Mesothelial cell of epicardium (in vitro differentiated cells): ENCODE data around the gene GALNT9. TPM values are rescaled to one million over a fixed set of nuclear protein-coding genes. Genes with fewer than 3 reads are reported as not detected.

Experiments
- DNase-seq, 2 experiments: peaks; one replicate each; pipeline ENCODE4 v3.0.0; 2021; ENCODE audit warnings: low spot score in 2 of 2; ENCODE audit not compliant: unreplicated experiment in 2 of 2
- H3K27ac Mint-ChIP-seq: 2 replicates; pipeline ENCODE4 v1.8.0; 2021; ENCODE audit warnings: mixed read lengths
- H3K27me3 Mint-ChIP-seq: 2 replicates; pipeline ENCODE4 v1.8.0; 2021; ENCODE audit warnings: low read depth, mixed read lengths
- H3K36me3 Mint-ChIP-seq: 2 replicates; pipeline ENCODE4 v1.8.0; 2021; ENCODE audit warnings: mixed read lengths
- H3K4me1 Mint-ChIP-seq: 2 replicates; pipeline ENCODE4 v1.8.0; 2021; ENCODE audit warnings: mixed read lengths
- H3K4me3 Mint-ChIP-seq: 2 replicates; pipeline ENCODE4 v1.8.0; 2021; ENCODE audit warnings: mild to moderate bottlenecking, moderate library complexity, mixed read lengths
- H3K9me3 Mint-ChIP-seq: 2 replicates; pipeline ENCODE4 v1.8.0; 2021; ENCODE audit warnings: mixed read lengths
- total RNA-seq: library from RNA; stranded (reverse); gene quantifications from 3 replicates; pipeline ENCODE4 v1.2.1, GENCODE V29; 2021
- TF ChIP-seq, protein P1 (sequence below): fragments of 200-600 bp; sonication (generic); IDR thresholded peaks from one replicate; pipeline ENCODE4 v1.5.0; 2021; ENCODE audit warnings: antibody characterized with exemption; ENCODE audit not compliant: unreplicated experiment

The GALNT9 gene
- total RNA-seq, 1 donor from 2014 or later = 4.8 TPM

DNA sequence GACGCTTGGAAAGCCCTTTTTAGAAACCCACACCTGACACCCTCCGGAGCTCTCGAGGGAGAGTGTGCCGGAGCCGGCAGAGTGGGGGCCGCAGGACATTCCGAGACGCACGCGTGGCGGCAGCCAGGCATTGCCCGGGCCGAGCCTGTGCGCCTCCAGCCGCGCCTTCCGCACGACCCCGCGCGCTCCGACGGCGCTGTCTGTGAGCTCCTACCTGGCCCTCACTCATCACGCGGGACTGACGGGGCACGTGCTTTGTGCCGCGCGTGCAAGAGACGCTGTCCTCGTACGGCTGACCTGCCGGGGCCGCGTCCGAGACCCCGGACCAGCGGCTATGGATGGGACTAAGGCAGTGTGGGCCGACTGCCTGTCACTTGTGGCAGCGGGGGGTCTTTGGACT, 5.2 kb downstream of the GALNT9 start:
- H3K36me3 Mint-ChIP-seq = no peaks in the 10 kb centered on the region
- TF ChIP-seq, protein P1, sequence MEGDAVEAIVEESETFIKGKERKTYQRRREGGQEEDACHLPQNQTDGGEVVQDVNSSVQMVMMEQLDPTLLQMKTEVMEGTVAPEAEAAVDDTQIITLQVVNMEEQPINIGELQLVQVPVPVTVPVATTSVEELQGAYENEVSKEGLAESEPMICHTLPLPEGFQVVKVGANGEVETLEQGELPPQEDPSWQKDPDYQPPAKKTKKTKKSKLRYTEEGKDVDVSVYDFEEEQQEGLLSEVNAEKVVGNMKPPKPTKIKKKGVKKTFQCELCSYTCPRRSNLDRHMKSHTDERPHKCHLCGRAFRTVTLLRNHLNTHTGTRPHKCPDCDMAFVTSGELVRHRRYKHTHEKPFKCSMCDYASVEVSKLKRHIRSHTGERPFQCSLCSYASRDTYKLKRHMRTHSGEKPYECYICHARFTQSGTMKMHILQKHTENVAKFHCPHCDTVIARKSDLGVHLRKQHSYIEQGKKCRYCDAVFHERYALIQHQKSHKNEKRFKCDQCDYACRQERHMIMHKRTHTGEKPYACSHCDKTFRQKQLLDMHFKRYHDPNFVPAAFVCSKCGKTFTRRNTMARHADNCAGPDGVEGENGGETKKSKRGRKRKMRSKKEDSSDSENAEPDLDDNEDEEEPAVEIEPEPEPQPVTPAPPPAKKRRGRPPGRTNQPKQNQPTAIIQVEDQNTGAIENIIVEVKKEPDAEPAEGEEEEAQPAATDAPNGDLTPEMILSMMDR = no peak
- DNase-seq = no peak
- no peak overlapping the region for H3K27ac Mint-ChIP-seq
- H3K4me1 Mint-ChIP-seq = peaks cover 4% of the 10 kb centered on the region
- peaks cover 72% of the 10 kb centered on the region for H3K27me3 Mint-ChIP-seq
- H3K4me3 Mint-ChIP-seq = no peak overlapping the region
- H3K9me3 Mint-ChIP-seq = no peaks in the 10 kb centered on the region

DNA sequence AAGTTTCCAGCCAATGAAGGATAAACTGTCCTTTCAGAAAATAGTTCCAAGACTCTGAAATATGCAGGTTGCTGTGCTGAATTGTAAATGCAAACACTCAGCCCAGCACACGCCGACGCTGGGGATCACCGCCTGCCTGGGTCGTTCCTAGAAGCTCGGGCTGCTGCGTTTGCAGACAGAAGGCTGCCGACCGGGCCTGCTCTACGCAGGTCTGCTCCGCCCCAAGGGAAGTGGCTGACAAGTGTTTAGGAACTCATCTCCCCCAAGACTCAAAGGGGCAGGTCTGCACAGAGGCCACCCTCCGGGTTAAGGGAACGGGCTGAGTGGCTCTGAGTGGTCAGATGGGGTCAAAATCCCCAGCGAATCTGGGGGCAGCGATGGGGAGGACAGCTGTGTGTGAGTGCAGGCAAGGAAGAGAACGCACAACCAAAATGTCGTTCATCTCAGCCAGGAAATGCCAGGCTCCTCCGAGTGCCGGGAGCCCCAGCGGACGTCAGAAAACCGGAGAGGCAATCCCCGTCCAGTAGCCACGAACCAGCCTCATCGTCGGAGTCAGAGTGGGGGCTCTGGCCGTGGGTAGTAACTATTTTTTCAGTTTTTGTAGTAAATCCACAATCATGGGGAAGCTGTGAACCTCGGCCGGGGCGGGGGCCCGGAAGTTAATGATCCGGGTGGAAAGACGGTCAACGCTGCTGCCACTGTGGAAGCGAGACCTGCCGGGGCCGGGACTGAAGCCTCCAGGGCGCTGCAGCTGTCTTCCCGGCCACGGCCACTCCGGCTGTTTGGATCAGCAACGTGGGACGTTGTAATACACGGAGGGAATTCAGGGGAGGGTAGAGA, 6.0 kb downstream of the GALNT9 start:
- TF ChIP-seq, protein P1 = no peak
- DNase-seq = no peak
- Mint-ChIP-seq H3K4me3 (no peak overlapping the region), H3K9me3 (no peaks in the 10 kb centered on the region), H3K27ac (no peak overlapping the region), H3K4me1 (peaks cover 4% of the 10 kb centered on the region), H3K36me3 (no peaks in the 10 kb centered on the region), H3K27me3 (peaks cover 66% of the 10 kb centered on the region)

DNA sequence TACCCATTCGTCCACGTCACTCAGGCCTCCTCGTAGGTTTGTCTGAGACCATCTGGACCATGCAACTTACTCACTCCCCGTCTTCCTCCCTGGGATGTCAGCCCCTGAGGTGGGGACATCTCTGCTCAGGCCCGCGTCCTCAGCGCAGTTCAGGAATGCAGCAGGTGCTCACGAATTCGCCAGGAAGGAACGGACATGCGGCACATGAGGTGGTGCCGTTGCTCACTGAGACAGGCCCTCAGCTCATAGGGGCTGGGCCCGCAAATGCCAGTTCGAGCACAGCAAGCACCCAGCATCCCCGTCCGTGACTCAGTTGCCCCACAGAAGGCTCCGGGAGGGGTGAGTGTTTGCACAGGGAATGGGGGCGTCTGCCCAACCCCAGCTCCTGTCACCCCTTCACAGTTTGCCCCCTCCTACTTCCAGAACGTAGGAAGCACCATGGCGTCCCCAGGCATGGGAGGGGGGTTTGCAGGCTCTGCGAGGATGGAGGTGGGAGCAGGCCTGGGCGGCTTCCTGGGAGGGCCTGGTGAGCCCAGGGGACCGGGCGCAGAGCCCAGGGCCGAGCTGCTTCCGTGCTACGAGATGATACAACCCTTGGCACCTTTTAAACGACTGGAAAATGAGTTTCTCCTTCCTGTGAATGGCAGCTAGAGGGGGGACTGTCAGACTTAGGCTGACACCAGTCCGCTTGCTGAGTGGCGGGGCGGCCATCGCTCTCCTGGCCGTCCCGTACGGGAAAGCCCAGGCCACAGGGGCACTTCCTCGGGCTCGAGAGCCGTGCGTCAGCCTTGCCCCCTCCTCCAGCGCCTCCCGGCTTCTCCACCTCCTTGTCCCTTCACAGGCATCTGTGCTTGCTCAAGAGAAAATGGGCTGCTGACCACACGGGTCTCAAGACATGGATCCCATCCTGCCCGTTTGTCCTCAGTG, 6.9 kb downstream of the GALNT9 start:
- Mint-ChIP-seq H3K27ac (no peak overlapping the region), H3K4me1 (peaks cover 4% of the 10 kb centered on the region), H3K9me3 (no peaks in the 10 kb centered on the region), H3K36me3 (no peaks in the 10 kb centered on the region), H3K4me3 (no peak overlapping the region), H3K27me3 (peaks cover 57% of the 10 kb centered on the region)
- TF ChIP-seq, protein P1 = no peak
- DNase-seq = no peak

DNA sequence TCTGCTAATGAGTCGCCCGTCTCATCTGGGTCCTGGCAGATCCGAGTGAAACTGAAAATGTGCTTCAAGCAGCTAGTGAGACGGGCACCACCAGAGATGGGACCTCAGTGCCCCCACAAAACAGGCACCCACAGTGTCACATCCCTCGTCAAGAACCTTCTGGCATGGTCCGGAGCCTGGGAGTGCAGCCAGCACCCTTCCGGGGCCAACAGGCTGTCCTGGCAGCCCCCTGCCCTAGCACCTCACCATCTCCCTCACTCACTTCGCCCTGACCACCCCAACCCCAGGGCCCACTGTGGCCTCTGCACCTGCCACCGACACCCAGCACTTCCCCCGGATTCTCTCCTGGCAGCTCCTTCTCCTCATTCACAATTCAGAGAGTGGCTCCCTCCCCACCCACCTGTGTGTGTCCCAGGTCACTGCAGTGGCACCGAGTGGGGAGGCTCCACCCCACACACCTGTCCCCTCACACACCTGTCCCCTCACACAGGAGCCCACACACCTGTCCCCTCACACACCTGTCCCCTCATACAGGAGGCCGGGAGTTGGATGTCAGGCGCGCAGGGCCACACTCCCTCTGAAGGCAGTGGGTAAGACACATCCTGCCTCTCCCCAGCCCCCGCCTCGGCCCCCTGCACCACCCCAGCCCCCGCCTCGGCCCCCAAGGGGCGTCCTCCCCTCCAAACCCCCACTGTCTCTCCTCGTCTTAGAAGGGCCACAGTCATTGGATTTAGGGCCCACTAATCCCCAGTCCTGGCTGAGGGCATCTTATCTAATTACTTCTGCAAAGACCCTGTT, 7.9 kb downstream of the GALNT9 start:
- Mint-ChIP-seq H3K27ac (no peak overlapping the region), H3K4me3 (no peak overlapping the region), H3K27me3 (peaks cover 57% of the 10 kb centered on the region), H3K36me3 (no peaks in the 10 kb centered on the region), H3K9me3 (no peaks in the 10 kb centered on the region), H3K4me1 (no peaks in the 10 kb centered on the region)
- TF ChIP-seq, protein P1 = no peak
- no peak for DNase-seq

DNA sequence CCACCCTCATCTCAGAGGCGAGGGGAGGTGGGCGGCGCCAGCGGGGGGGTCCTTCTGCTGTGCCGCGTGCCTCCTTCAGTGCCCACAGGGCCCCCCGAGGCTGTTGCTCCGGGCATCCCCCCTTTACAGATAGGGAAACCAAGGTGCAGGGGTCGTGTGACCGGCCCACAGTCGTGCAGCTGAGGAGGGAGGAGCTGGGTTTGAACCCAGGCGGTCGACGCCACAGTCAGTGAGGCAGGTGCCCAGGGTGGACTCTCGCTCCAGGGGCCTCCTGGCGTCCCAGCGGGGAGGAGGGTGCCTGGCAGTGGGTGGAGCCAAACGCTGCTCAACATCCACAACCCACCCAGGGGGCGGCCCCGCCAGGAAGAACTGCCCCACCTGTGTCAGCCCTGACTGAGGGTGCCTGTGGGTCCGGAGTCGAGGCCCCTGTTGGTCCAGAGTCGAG, 8.6 kb downstream of the GALNT9 start:
- no peak overlapping the region for H3K4me3 Mint-ChIP-seq
- H3K4me1 Mint-ChIP-seq = no peaks in the 10 kb centered on the region
- DNase-seq = no peak
- TF ChIP-seq, protein P1 = no peak
- peaks cover 55% of the 10 kb centered on the region for H3K27me3 Mint-ChIP-seq
- H3K27ac Mint-ChIP-seq = no peak overlapping the region
- H3K36me3 Mint-ChIP-seq = no peaks in the 10 kb centered on the region
- H3K9me3 Mint-ChIP-seq = no peaks in the 10 kb centered on the region
